ENCODE measurements around the gene XCL1. TPM values are rescaled to one million over a fixed set of nuclear protein-coding genes. Genes with fewer than 3 reads are reported as not detected.

The XCL1 gene, protein sequence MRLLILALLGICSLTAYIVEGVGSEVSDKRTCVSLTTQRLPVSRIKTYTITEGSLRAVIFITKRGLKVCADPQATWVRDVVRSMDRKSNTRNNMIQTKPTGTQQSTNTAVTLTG
- total RNA-seq: not detected in 2 replicates

DNA sequence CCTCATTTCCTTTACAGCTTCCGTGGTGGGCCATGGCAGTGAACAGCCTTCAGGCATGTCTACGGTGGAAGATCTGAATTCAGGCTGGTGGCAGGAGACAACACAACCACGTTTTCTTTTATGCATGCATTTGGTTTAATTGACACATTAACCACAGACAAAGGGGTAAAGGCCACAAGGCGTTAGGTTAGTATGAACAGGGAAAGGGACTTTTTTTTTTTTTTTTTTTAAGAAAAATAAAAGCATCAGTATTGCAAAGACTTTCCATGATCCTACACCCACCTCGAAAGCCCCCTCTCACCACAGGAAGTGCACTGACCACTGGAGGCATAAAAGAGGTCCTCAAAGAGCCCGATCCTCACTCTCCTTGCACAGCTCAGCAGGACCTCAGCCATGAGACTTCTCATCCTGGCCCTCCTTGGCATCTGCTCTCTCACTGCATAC, at the start of gene XCL1:
TSS of gene XCL1 (plus strand) at position 361 of the 444 bp plus-strand sequence. CDS start at position 394, 33 bp downstream.

GRCh38 chr1:168543840-168544498, 32.4 kb upstream of the XCL1 start, which contains the start of gene XCL2:
TSS of gene XCL2 (minus strand) at chr1:168543997. CDS start at chr1:168543964, 33 bp downstream.

Other genes with a start within 250 kb of the XCL1 start
- gene XCL2, start 32.6 kb upstream of the XCL1 start, total RNA-seq: not detected in 2 replicates
- 0.53 and 9.7 TPM in 2 replicates for gene DPT, start 152.6 kb downstream of the XCL1 start, total RNA-seq

Data from smooth muscle cell of the pulmonary artery (primary cell).